ENCODE data around the gene SLIT1. TPM values are rescaled to one million over a fixed set of nuclear protein-coding genes. Genes with fewer than 3 reads are reported as not detected.

The SLIT1 gene
- polyA plus RNA-seq, 1 donor (not counting 4 experiments of a cell fraction or from before 2014, with no cell fraction given): 0.01 TPM

DNA sequence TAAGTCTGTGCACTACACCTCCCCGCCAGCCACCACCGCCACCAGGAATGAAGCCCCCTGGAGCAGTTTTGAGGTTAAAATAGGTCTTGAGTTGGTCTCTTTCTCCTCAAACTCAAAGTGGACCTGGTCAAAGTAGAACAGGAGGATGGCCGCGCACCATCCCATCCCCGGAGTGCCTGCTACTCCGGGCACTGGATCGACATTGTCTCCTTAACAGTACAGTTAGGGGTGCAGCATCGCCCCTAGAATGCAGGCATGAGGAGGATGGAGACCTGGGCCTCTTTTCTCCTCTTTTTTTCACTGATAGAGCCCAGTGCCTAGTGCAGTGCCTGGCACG, 145.5 kb downstream of the SLIT1 start:
- Histone ChIP-seq H3K4me3 (ENCODE audit: control insufficient read depth in 2 of 3, extremely low read depth in 1 of 3, insufficient read depth in 2 of 3, low read depth in 1 of 3, low read length in 3 of 3) (no peak overlapping the region), H3K9ac (ENCODE audit: control insufficient read depth, extremely low read depth, insufficient read depth, low read length) (no peak overlapping the region), H3K36me3 (ENCODE audit: control insufficient read depth in 2 of 2, extremely low read depth in 1 of 2, insufficient read depth in 2 of 2, low read length in 2 of 2) (no peaks in the 10 kb centered on the region), H2AFZ (ENCODE audit: control insufficient read depth, low read length) (no peak overlapping the region), H3K79me2 (ENCODE audit: control insufficient read depth, insufficient read depth, low read length) (no peaks in the 10 kb centered on the region), H3K9me1 (ENCODE audit: control insufficient read depth, extremely low read depth, insufficient read depth, low read length) (no peaks in the 10 kb centered on the region), H3K9me3 (ENCODE audit: control insufficient read depth, low read depth, low read length) (no peaks in the 10 kb centered on the region), H3K27me3 (ENCODE audit: control insufficient read depth, extremely low read depth, insufficient read depth, low read length) (peaks cover 13% of the 10 kb centered on the region), H4K20me1 (ENCODE audit: control insufficient read depth, extremely low read depth, insufficient read depth, low read length) (no peaks in the 10 kb centered on the region), H3K4me2 (ENCODE audit: control insufficient read depth, extremely low read depth, insufficient read depth, low read depth, low read length) (no peak overlapping the region), H3K4me1 (ENCODE audit: control insufficient read depth, extremely low read depth, insufficient read depth, low read length) (peaks cover 5% of the 10 kb centered on the region), H3K27ac (ENCODE audit: control insufficient read depth, insufficient read depth, low read length) (no peak overlapping the region)
- no peak for TF ChIP-seq EZH2 (IDR thresholded peaks at IDR 0.05; ENCODE audit: low read length)
- TF ChIP-seq, protein P1, sequence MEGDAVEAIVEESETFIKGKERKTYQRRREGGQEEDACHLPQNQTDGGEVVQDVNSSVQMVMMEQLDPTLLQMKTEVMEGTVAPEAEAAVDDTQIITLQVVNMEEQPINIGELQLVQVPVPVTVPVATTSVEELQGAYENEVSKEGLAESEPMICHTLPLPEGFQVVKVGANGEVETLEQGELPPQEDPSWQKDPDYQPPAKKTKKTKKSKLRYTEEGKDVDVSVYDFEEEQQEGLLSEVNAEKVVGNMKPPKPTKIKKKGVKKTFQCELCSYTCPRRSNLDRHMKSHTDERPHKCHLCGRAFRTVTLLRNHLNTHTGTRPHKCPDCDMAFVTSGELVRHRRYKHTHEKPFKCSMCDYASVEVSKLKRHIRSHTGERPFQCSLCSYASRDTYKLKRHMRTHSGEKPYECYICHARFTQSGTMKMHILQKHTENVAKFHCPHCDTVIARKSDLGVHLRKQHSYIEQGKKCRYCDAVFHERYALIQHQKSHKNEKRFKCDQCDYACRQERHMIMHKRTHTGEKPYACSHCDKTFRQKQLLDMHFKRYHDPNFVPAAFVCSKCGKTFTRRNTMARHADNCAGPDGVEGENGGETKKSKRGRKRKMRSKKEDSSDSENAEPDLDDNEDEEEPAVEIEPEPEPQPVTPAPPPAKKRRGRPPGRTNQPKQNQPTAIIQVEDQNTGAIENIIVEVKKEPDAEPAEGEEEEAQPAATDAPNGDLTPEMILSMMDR (optimal IDR thresholded peaks at IDR 0.05 in 1 of 3, IDR thresholded peaks at IDR 0.05 in 1 of 3, conservative IDR thresholded peaks at IDR 0.05 in 1 of 3; ENCODE audit: extremely low read depth in 1 of 3, insufficient read depth in 2 of 3, low read length in 3 of 3): no peak
- DNase-seq (ENCODE audit: low read depth, low spot score): no peak
- dilution Hi-C loops (cut with MboI; ENCODE audit: extremely low pct_ligation_motif_present, low sequenced_read_pairs): no loop called here
- FAIRE-seq: no peak

DNA sequence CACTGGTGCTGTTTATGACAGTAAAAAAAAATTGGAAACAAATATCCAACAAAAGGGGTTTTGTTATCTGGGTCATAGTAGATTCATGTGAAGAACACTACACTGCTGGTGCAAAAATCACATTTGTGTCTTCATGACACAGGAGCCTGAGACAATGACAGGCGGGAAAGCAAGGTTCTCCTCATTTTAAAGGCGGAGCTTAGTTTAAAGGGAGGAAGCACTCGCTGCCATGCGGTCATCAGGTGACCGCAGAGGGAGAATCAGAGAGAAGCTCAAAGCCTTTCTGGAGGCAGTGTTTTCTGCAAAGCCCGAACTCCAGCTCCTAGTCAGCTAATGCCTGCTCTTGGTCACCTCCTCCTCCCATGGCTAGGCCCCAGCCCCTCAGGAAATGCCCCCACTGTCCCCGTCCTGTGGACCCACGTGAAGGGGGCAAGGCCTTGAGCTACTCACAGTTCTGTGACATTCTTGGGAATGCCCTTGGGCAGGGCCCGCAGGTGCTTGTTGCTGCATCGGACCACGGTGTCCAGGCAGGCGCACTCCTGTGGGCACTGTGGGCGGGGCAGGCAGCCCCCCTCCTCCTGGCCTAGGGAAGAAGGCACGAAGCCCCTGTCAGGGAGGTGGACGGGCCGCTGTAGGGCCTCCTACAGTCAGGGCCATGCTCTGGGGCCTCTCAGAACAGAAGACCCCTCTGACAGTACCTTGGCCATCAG, 146.1 kb downstream of the SLIT1 start:
- Histone ChIP-seq H3K4me1 (ENCODE audit: control insufficient read depth, extremely low read depth, insufficient read depth, low read length) (peaks cover 5% of the 10 kb centered on the region), H2AFZ (ENCODE audit: control insufficient read depth, low read length) (no peak overlapping the region), H3K27ac (ENCODE audit: control insufficient read depth, insufficient read depth, low read length) (no peak overlapping the region), H3K9ac (ENCODE audit: control insufficient read depth, extremely low read depth, insufficient read depth, low read length) (no peak overlapping the region), H3K27me3 (ENCODE audit: control insufficient read depth, extremely low read depth, insufficient read depth, low read length) (peaks cover 18% of the 10 kb centered on the region), H3K36me3 (ENCODE audit: control insufficient read depth in 2 of 2, extremely low read depth in 1 of 2, insufficient read depth in 2 of 2, low read length in 2 of 2) (no peaks in the 10 kb centered on the region), H3K79me2 (ENCODE audit: control insufficient read depth, insufficient read depth, low read length) (no peaks in the 10 kb centered on the region), H3K4me2 (ENCODE audit: control insufficient read depth, extremely low read depth, insufficient read depth, low read depth, low read length) (no peak overlapping the region), H4K20me1 (ENCODE audit: control insufficient read depth, extremely low read depth, insufficient read depth, low read length) (no peaks in the 10 kb centered on the region), H3K9me3 (ENCODE audit: control insufficient read depth, low read depth, low read length) (no peaks in the 10 kb centered on the region), H3K4me3 (ENCODE audit: control insufficient read depth in 2 of 3, extremely low read depth in 1 of 3, insufficient read depth in 2 of 3, low read depth in 1 of 3, low read length in 3 of 3) (no peak overlapping the region), H3K9me1 (ENCODE audit: control insufficient read depth, extremely low read depth, insufficient read depth, low read length) (no peaks in the 10 kb centered on the region)
- TF ChIP-seq EZH2 (IDR thresholded peaks at IDR 0.05; ENCODE audit: low read length): no peak
- TF ChIP-seq, protein P1 (optimal IDR thresholded peaks at IDR 0.05 in 1 of 3, IDR thresholded peaks at IDR 0.05 in 1 of 3, conservative IDR thresholded peaks at IDR 0.05 in 1 of 3; ENCODE audit: extremely low read depth in 1 of 3, insufficient read depth in 2 of 3, low read length in 3 of 3): no peak
- no peak for FAIRE-seq
- no peak for DNase-seq (ENCODE audit: low read depth, low spot score)
- dilution Hi-C loops (cut with MboI; ENCODE audit: extremely low pct_ligation_motif_present, low sequenced_read_pairs): no loop called here

Data from keratinocyte (primary cell).